ENCODE data around the gene SERPINB1. TPM values are rescaled to one million over a fixed set of nuclear protein-coding genes. Genes with fewer than 3 reads are reported as not detected.

The SERPINB1 gene
- polyA plus RNA-seq, 1 of the 3 experiments (the other 2 are of a cell fraction) = 9.4 TPM

DNA sequence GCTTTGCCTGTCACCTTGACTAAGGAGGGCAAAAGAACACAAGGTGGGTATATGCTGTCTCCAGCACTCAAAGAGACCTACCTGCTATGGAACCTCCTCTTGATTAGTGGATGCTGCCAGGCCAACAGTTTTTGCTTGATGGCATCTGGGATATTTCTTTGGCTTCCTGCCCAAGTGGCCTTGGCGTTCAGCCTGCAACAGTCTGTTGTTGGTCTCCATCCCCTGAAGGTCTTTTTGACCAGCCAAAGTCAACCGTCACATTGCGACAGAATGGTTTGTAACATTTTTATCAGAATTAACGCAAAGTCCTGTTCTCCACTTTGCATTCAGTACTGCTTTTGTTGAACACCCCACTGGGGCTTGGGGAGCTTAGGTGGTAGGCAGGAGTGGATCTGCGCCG, 37.1 kb downstream of the SERPINB1 start:
- Histone ChIP-seq H3K4me2 (no peak overlapping the region), H3K4me1 (ENCODE audit: control insufficient read depth in 1 of 2, insufficient read depth in 2 of 2, low read depth in 1 of 2, low read length in 1 of 2) (peaks cover 0 to 20% of the 10 kb centered on the region in 2 experiments; a peak in 2 of 4 replicates), H3K9me2 (no peaks in the 10 kb centered on the region), H3K9ac (no peak overlapping the region), H3K9me3 (no peaks in the 10 kb centered on the region), H3K4me3 (ENCODE audit: low read depth in 2 of 2, low read length in 1 of 2) (no peak overlapping the region), H3K36me3 (replicated peaks in 1 of 2; ENCODE audit: control insufficient read depth in 1 of 2, insufficient read depth in 2 of 2, low read length in 1 of 2) (no peaks in the 10 kb centered on the region), H3F3A (replicated peaks; ENCODE audit: insufficient read depth) (no peaks in the 10 kb centered on the region), H2AFZ (ENCODE audit: low read depth) (no peak overlapping the region), H4K20me1 (ENCODE audit: insufficient read depth) (no peaks in the 10 kb centered on the region), H3K79me2 (ENCODE audit: insufficient read depth) (no peaks in the 10 kb centered on the region), H3K27ac (ENCODE audit: low read depth in 2 of 2, low read length in 1 of 2) (peak overlapping the region in 1 of 2 experiments; percentile 39; a peak in 1 of 4 replicates), H3K27me3 (ENCODE audit: insufficient read depth) (no peaks in the 10 kb centered on the region)
- no peak for TF ChIP-seq FOXJ3 (CRISPR knock-in tag; IDR thresholded peaks at IDR 0.05)
- TF ChIP-seq GABPA (IDR thresholded peaks at IDR 0.05; ENCODE audit: low read depth) = no peak
- no peak for TF ChIP-seq ELF1 (IDR thresholded peaks at IDR 0.05)
- peak; percentile 36; the same call in 1 of the 2 replicates for TF ChIP-seq RCOR1 (IDR thresholded peaks at IDR 0.05; ENCODE audit: low read length)
- no peak for TF ChIP-seq CHD2 (IDR thresholded peaks at IDR 0.05; ENCODE audit: low read length, partially characterized antibody)
- WGBS (ENCODE audit: low lambda C conversion rate) = 67% methylated on average over 5 of the region's 6 CpGs
- peak; percentile 62 for DNase-seq
- CTCF ChIA-PET = interaction anchor here (1.7 to 2.2 kb wide), 3 partner anchors 10 to 42 kb away, joined by 4 to 8 read pairs (median 6); no protein-coding TSS in a partner anchor
- POLR2A ChIA-PET = no interaction called here

- no peak overlapping the region for H3K9ac ChIP-seq
- no peaks in the 10 kb centered on the region for H4K20me1 ChIP-seq (ENCODE audit: insufficient read depth)
- no peaks in the 10 kb centered on the region for H3K79me2 ChIP-seq (ENCODE audit: insufficient read depth)
- no peaks in the 10 kb centered on the region for H3K9me3 ChIP-seq
- H3K9me2 ChIP-seq = no peaks in the 10 kb centered on the region
- POLR2A ChIA-PET = no interaction called here
- no peak overlapping the region for H2AFZ ChIP-seq (ENCODE audit: low read depth)
- DNase-seq = no peak
- no peaks in the 10 kb centered on the region for H3F3A ChIP-seq (replicated peaks; ENCODE audit: insufficient read depth)
- H3K36me3 ChIP-seq (replicated peaks in 1 of 2; ENCODE audit: control insufficient read depth in 1 of 2, insufficient read depth in 2 of 2, low read length in 1 of 2) = no peaks in the 10 kb centered on the region
- no peak overlapping the region for H3K27ac ChIP-seq (ENCODE audit: low read depth in 2 of 2, low read length in 1 of 2)
- no peak overlapping the region for H3K4me3 ChIP-seq (ENCODE audit: low read depth in 2 of 2, low read length in 1 of 2)
- H3K4me1 ChIP-seq (ENCODE audit: control insufficient read depth in 1 of 2, insufficient read depth in 2 of 2, low read depth in 1 of 2, low read length in 1 of 2) = peaks cover 0 to 22% of the 10 kb centered on the region in 2 experiments; a peak in 2 of 4 replicates
- no peak overlapping the region for H3K4me2 ChIP-seq
- 88% methylated on average over 4 of the region's 7 CpGs for WGBS (ENCODE audit: low lambda C conversion rate)
- CTCF ChIA-PET = interaction anchor here (0.7 to 2.2 kb wide), 4 partner anchors 10 to 140 kb away, joined by 3 to 8 read pairs (median 5); no protein-coding TSS in a partner anchor
- no peak for TF ChIP-seq USF2 (IDR thresholded peaks at IDR 0.05; ENCODE audit: borderline replicate concordance, low read depth, low read length)
- no peaks in the 10 kb centered on the region for H3K27me3 ChIP-seq (ENCODE audit: insufficient read depth)
Measured at GRCh38 chr6:2803731-2804429, 37.8 kb downstream of the SERPINB1 start.

DNA sequence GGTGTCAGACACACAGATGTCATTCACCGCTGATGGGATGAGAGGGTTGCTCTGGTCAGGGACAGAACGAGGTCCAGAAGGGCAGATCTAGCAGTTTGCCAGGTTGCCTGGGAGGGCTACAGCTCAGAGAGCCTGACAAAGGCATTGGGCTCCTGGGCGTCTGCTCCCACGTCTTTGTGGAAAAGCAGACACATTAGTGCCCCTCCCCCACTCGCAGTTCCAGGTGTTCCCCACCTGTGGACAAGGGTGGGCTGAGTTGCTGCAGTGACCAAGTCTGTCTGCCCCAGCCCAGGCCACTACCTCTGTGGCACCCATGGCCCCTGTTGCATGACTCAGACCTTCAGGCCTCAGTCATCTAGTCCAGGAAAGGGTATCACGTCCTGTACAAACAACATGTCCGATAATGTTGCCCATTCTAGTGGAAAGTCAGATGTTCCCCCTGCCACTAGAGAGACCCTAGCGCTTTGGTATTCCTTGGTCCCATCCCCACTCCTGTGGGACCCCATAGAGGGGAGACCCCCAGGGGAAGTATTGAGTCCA, 39.1 kb downstream of the SERPINB1 start:
- Histone ChIP-seq H3K27me3 (ENCODE audit: insufficient read depth) (no peaks in the 10 kb centered on the region), H4K20me1 (ENCODE audit: insufficient read depth) (no peaks in the 10 kb centered on the region), H3K79me2 (ENCODE audit: insufficient read depth) (no peaks in the 10 kb centered on the region), H3F3A (replicated peaks; ENCODE audit: insufficient read depth) (no peaks in the 10 kb centered on the region), H3K9me3 (no peaks in the 10 kb centered on the region), H3K4me1 (ENCODE audit: control insufficient read depth in 1 of 2, insufficient read depth in 2 of 2, low read depth in 1 of 2, low read length in 1 of 2) (peaks cover 0 to 22% of the 10 kb centered on the region in 2 experiments; a peak in 2 of 4 replicates), H3K36me3 (replicated peaks in 1 of 2; ENCODE audit: control insufficient read depth in 1 of 2, insufficient read depth in 2 of 2, low read length in 1 of 2) (no peaks in the 10 kb centered on the region), H3K9ac (no peak overlapping the region), H3K4me2 (no peak overlapping the region), H3K4me3 (ENCODE audit: low read depth in 2 of 2, low read length in 1 of 2) (no peak overlapping the region), H3K9me2 (no peaks in the 10 kb centered on the region), H3K27ac (ENCODE audit: low read depth in 2 of 2, low read length in 1 of 2) (no peak overlapping the region), H2AFZ (ENCODE audit: low read depth) (no peak overlapping the region)
- ChIA-PET CTCF (interaction anchor here (1.7 kb wide), 1 partner anchor 8 kb away, joined by 4 read pairs; no protein-coding TSS in a partner anchor), POLR2A (no interaction called here)
- no peak for DNase-seq
- 92% methylated on average over 5 of the region's 8 CpGs for WGBS (ENCODE audit: low lambda C conversion rate)
- TF ChIP-seq NRF1 (IDR thresholded peaks at IDR 0.05; ENCODE audit: low read depth, low read length) = no peak
- no peak for TF ChIP-seq POLR2AphosphoS5 (IDR thresholded peaks at IDR 0.05; ENCODE audit: low read depth, low read length)
- no peak for TF ChIP-seq SMC3 (IDR thresholded peaks at IDR 0.05; ENCODE audit: low read depth, low read length)
- no peak for TF ChIP-seq RFX5 (IDR thresholded peaks at IDR 0.05; ENCODE audit: low read length)
- no peak for TF ChIP-seq MAX (IDR thresholded peaks at IDR 0.05; ENCODE audit: low read depth)
- TF ChIP-seq MXI1 (IDR thresholded peaks at IDR 0.05; ENCODE audit: low read depth, low read length) = no peak
- TF ChIP-seq TCF12 (IDR thresholded peaks at IDR 0.05) = no peak
- TF ChIP-seq TAF1 (IDR thresholded peaks at IDR 0.05; ENCODE audit: borderline replicate concordance, low read depth, low read length) = no peak
- no peak for TF ChIP-seq FOXJ3 (CRISPR knock-in tag; IDR thresholded peaks at IDR 0.05)
- TF ChIP-seq, protein P1, sequence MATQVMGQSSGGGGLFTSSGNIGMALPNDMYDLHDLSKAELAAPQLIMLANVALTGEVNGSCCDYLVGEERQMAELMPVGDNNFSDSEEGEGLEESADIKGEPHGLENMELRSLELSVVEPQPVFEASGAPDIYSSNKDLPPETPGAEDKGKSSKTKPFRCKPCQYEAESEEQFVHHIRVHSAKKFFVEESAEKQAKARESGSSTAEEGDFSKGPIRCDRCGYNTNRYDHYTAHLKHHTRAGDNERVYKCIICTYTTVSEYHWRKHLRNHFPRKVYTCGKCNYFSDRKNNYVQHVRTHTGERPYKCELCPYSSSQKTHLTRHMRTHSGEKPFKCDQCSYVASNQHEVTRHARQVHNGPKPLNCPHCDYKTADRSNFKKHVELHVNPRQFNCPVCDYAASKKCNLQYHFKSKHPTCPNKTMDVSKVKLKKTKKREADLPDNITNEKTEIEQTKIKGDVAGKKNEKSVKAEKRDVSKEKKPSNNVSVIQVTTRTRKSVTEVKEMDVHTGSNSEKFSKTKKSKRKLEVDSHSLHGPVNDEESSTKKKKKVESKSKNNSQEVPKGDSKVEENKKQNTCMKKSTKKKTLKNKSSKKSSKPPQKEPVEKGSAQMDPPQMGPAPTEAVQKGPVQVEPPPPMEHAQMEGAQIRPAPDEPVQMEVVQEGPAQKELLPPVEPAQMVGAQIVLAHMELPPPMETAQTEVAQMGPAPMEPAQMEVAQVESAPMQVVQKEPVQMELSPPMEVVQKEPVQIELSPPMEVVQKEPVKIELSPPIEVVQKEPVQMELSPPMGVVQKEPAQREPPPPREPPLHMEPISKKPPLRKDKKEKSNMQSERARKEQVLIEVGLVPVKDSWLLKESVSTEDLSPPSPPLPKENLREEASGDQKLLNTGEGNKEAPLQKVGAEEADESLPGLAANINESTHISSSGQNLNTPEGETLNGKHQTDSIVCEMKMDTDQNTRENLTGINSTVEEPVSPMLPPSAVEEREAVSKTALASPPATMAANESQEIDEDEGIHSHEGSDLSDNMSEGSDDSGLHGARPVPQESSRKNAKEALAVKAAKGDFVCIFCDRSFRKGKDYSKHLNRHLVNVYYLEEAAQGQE (IDR thresholded peaks at IDR 0.05; ENCODE audit: low read depth, low read length) = no peak
- TF ChIP-seq TEAD4 (IDR thresholded peaks at IDR 0.05; ENCODE audit: borderline replicate concordance, insufficient read depth) = no peak
- no peak for TF ChIP-seq SIN3A (IDR thresholded peaks at IDR 0.05; ENCODE audit: borderline replicate concordance, low read depth, low read length)
- TF ChIP-seq JUND (IDR thresholded peaks at IDR 0.05) = no peak
